Gastroesophageal sphincter (tissue), 4 donors: ENCODE measurements around the gene GPATCH2. TPM values are rescaled to one million over a fixed set of nuclear protein-coding genes. Genes with fewer than 3 reads are reported as not detected.

Source experiments
- ATAC-seq: fragments of 150-250 bp; one replicate; pipeline ENCODE4 v1.9.1; 2016; ENCODE audit warnings: mild to moderate bottlenecking, moderate library complexity
- H3K27ac ChIP-seq, 4 donors: fragments of 200-600 bp; sonication (generic) in 3 of 4; 1 replicate in 3 of 4; 2 replicates in 1 of 4; pipeline ENCODE4 v1.5.1; 2016 to 2019
- H3K27me3 ChIP-seq: fragments of 200-600 bp; sonication (generic); one replicate; pipeline ENCODE4 v1.5.1; 2019
- H3K36me3 ChIP-seq, 2 donors: fragments of 200-600 bp; sonication (generic); one replicate each; pipeline ENCODE4 v1.5.1; 2019; ENCODE audit warnings: control low read depth in 1 of 2
- H3K4me1 ChIP-seq, 3 donors: fragments of 200-600 bp; sonication (generic); 1 replicate in 2 of 3; 2 replicates in 1 of 3; pipeline ENCODE4 v1.5.1; 2016 to 2019; ENCODE audit warnings: control low read depth in 2 of 3
- H3K4me3 ChIP-seq, 2 donors: fragments of 200-600 bp; sonication (generic); one replicate each; pipeline ENCODE4 v1.5.1; 2019; ENCODE audit warnings: mild to moderate bottlenecking in 1 of 2, moderate library complexity in 1 of 2
- H3K9me3 ChIP-seq, 3 donors: fragments of 200-600 bp; sonication (generic); one replicate each; pipeline ENCODE4 v1.5.1; 2017 to 2019; ENCODE audit warnings: control low read depth in 2 of 3
- EP300 ChIP-seq: sonication (generic); formaldehyde crosslinking; IDR thresholded peaks from one replicate; pipeline ENCODE4 v1.6.1; 2017; ENCODE audit warnings: antibody characterized with exemption, mild to moderate bottlenecking
- POLR2A ChIP-seq, 2 donors: fragments of 450-650 bp; IDR thresholded peaks; one replicate each; pipeline ENCODE4 v1.6.1; 2017; ENCODE audit warnings: antibody characterized with exemption in 2 of 2, mild to moderate bottlenecking in 2 of 2, moderate library complexity in 1 of 2
- POLR2AphosphoS5 ChIP-seq: sonication (generic); formaldehyde crosslinking; IDR thresholded peaks from one replicate; pipeline ENCODE4 v1.6.1; 2017; ENCODE audit warnings: antibody characterized with exemption
- WGBS, 2 donors: methylation state at CpG; one replicate each; pipeline ENCODE4 v1.1.5; 2018; ENCODE audit warnings: low coverage in 1 of 2; 5-methylcytosine and 5-hydroxymethylcytosine counted together
- total RNA-seq, 4 donors: library from RNA; depleted of rRNA; stranded (reverse); fragments of >200 nt; gene quantifications; one replicate each; pipeline ENCODE4 v1.1.0, GENCODE V29; 2016
- TF ChIP-seq, protein P1 (sequence below), 4 experiments: fragments of 200-600 bp in 2 of 4; fragments of 450-650 bp in 2 of 4; sonication (generic) in 1 of 4; IDR thresholded peaks; one replicate each; pipeline ENCODE4 v1.5.1; 2017 to 2019; ENCODE audit warnings: antibody characterized with exemption in 4 of 4, mild to moderate bottlenecking in 2 of 4, moderate library complexity in 2 of 4

GPATCH2 gene
- total RNA-seq, 4 donors from 2014 or later: 11.2 to 18.7 (median 14.3) TPM

DNA sequence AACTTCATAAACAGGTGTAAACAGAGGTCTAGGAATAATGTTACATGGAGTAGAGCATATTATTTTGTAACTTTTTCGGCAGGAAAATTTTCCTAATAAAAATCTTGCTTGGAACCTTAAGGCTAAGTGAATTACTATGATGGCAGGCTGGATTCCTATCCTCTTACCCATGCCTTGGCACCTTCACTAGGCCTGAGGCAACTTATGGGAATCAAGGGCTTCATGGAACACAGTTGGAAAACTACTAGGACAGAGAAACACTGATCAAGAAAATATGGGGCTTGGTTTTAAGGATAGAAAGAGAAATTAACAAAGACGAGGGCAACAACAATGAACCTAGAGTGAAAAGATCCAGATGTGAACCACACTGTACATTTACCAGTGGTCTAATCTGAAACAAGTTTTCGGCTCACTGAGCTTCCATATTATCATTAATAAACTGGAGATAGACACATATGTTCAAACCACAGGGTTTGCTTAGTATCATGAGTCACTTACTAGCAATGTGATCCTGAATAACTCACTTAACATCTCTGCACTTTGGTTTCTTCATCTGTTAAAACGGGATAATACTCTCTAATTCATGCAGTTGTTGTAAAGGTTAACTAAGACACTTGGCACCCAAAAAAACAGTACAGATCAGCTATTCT, 68.5 kb downstream of the GPATCH2 start:
- no peaks in the 10 kb centered on the region for H3K4me1 ChIP-seq
- H3K27me3 ChIP-seq: no peaks in the 10 kb centered on the region
- ATAC-seq: no peak
- H3K9me3 ChIP-seq: no peaks in the 10 kb centered on the region
- no peak overlapping the region for H3K4me3 ChIP-seq
- WGBS, 2 donors: 79 to 86% methylated on average over 4 of the region's 4 CpGs
- TF ChIP-seq EP300 (no peak), POLR2AphosphoS5 (no peak), POLR2A (IDR thresholded peaks at IDR 0.05) (no peak)
- TF ChIP-seq, protein P1, sequence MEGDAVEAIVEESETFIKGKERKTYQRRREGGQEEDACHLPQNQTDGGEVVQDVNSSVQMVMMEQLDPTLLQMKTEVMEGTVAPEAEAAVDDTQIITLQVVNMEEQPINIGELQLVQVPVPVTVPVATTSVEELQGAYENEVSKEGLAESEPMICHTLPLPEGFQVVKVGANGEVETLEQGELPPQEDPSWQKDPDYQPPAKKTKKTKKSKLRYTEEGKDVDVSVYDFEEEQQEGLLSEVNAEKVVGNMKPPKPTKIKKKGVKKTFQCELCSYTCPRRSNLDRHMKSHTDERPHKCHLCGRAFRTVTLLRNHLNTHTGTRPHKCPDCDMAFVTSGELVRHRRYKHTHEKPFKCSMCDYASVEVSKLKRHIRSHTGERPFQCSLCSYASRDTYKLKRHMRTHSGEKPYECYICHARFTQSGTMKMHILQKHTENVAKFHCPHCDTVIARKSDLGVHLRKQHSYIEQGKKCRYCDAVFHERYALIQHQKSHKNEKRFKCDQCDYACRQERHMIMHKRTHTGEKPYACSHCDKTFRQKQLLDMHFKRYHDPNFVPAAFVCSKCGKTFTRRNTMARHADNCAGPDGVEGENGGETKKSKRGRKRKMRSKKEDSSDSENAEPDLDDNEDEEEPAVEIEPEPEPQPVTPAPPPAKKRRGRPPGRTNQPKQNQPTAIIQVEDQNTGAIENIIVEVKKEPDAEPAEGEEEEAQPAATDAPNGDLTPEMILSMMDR (IDR thresholded peaks at IDR 0.05): no peak
- no peak overlapping the region for H3K27ac ChIP-seq
- H3K36me3 ChIP-seq: no peaks in the 10 kb centered on the region

DNA sequence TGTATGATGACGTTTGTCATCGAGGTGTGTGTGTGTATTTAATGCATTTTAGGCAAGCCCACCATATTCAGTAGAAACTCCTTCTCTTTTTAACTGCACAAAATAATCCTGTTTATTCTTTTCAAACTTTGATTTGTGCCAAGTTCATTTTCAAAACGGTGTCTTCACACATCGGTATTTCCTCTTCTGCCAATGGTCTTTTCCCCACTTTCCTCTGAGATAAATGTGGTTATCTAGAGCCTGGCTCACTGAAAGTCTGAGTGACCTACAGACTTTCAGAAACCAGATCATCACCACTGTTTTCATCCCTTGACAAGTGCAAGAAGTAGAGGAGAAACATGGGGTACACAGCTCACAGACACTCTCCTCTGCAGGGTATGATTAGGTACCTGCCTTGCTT, 69.4 kb downstream of the GPATCH2 start:
- H3K36me3 ChIP-seq: no peaks in the 10 kb centered on the region
- TF ChIP-seq, protein P1 (IDR thresholded peaks at IDR 0.05): no peak
- TF ChIP-seq EP300 (no peak), POLR2A (IDR thresholded peaks at IDR 0.05) (no peak), POLR2AphosphoS5 (no peak)
- no peaks in the 10 kb centered on the region for H3K27me3 ChIP-seq
- no peak overlapping the region for H3K4me3 ChIP-seq
- H3K9me3 ChIP-seq: no peaks in the 10 kb centered on the region
- no peak for ATAC-seq
- WGBS, 2 donors: 68 to 81% methylated on average over 4 of the region's 4 CpGs
- H3K4me1 ChIP-seq: no peaks in the 10 kb centered on the region
- no peak overlapping the region for H3K27ac ChIP-seq

DNA sequence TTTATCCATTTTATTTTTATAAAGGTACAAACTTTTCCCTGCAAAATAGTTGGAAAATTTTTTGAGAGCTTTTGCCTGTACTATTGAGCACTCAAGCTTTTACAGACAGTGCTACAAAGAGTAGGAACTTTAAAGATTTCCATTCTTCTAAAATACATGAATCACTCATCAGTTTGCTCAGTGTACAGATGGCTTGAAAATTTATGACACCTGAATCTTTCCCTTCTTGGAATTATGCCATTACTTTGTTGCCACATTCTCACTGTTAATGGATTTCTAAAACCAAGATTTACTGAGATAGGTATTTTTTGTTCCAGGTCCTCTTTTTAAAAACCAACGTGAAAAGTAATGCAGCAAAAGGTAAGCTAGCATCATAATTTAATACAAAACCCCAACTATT, 76.0 kb downstream of the GPATCH2 start:
- H3K27ac ChIP-seq: no peak overlapping the region
- H3K36me3 ChIP-seq: no peaks in the 10 kb centered on the region
- no peak for ATAC-seq
- H3K4me3 ChIP-seq: no peak overlapping the region
- no peak for TF ChIP-seq POLR2AphosphoS5
- TF ChIP-seq POLR2A (IDR thresholded peaks at IDR 0.05): no peak
- TF ChIP-seq EP300: no peak
- TF ChIP-seq, protein P1 (IDR thresholded peaks at IDR 0.05): no peak
- H3K9me3 ChIP-seq: no peaks in the 10 kb centered on the region
- no peaks in the 10 kb centered on the region for H3K4me1 ChIP-seq
- H3K27me3 ChIP-seq: no peaks in the 10 kb centered on the region
- WGBS, 2 donors: 50 to 81% methylated on average over 1 of the region's 1 CpG

DNA sequence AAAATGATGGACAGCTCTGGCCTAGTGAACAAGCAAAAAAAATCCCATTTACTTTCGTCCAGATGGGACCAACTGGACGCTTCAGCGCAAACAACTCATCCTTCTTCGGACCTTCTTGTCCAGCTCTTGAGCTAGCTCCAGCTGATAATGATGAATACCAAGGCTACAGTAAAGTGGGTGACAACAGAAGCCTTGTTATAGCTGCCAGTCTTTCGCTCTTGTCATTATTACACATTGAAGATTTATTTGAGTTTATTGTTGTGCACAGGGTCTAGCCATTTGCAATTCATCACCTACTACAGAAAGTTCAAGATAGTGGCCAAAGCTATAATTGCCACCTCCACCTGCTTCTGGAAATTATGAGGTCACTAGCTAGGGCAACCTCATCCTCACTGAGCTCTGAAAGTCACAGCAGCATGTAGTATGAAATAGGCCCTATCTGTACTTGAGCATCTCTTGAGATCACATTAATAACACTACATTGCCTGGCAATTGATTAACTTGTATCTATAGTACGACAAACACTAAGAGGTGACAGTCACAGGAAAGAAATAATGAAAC, 76.9 kb downstream of the GPATCH2 start:
- no peaks in the 10 kb centered on the region for H3K27me3 ChIP-seq
- WGBS, 2 donors: 89 to 95% methylated on average over 6 of the region's 6 CpGs
- ATAC-seq: no peak
- no peak overlapping the region for H3K4me3 ChIP-seq
- H3K27ac ChIP-seq: no peak overlapping the region
- no peaks in the 10 kb centered on the region for H3K4me1 ChIP-seq
- TF ChIP-seq, protein P1 (IDR thresholded peaks at IDR 0.05): no peak
- TF ChIP-seq POLR2AphosphoS5 (no peak), EP300 (no peak), POLR2A (IDR thresholded peaks at IDR 0.05) (no peak)
- H3K9me3 ChIP-seq: no peaks in the 10 kb centered on the region
- no peaks in the 10 kb centered on the region for H3K36me3 ChIP-seq

DNA sequence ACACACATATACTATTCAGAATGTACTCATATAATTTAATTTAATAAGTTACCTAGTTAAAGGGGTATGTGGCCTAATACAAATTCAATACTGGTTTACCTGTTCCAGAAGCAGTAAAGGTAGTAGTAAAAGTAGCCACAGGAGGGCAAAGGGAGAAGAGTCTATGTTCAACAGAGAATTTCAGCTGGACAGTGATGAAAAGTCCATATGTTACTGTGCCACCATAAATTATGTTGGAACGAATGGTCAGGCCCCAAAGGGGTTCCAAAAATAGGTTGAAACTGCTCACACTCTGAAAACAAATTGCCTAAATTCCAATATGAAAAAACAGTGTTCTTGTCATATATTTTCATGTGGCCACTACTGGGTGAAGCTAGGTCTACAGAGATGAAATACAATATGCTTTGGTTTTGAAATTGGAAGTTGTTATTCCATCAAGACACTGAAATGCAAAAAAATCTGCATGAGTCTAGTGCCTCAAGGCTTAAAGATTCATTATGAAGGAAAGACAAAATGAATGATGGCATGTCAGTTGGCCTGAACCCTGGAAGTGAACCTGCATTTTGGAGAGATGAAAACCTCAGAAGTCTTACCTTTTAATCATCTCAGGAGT, 78.4 kb downstream of the GPATCH2 start:
- H3K4me1 ChIP-seq: no peaks in the 10 kb centered on the region
- no peak overlapping the region for H3K27ac ChIP-seq
- TF ChIP-seq, protein P1 (IDR thresholded peaks at IDR 0.05): no peak
- TF ChIP-seq POLR2A (IDR thresholded peaks at IDR 0.05) (no peak), EP300 (no peak), POLR2AphosphoS5 (no peak)
- no peaks in the 10 kb centered on the region for H3K27me3 ChIP-seq
- no peak for ATAC-seq
- no peak overlapping the region for H3K4me3 ChIP-seq
- no peaks in the 10 kb centered on the region for H3K9me3 ChIP-seq
- 42 to 50% methylated on average over 1 of the region's 1 CpG for WGBS, 2 donors
- peaks cover 0 to 11% of the 10 kb centered on the region in 2 donors for H3K36me3 ChIP-seq
